Measurements from ENCODE around the gene RASGRF1. TPM values are rescaled to one million over a fixed set of nuclear protein-coding genes. Genes with fewer than 3 reads are reported as not detected.

Gene RASGRF1
- polyA plus RNA-seq, 3 donors: 0.11 TPM; not detected in 2

DNA sequence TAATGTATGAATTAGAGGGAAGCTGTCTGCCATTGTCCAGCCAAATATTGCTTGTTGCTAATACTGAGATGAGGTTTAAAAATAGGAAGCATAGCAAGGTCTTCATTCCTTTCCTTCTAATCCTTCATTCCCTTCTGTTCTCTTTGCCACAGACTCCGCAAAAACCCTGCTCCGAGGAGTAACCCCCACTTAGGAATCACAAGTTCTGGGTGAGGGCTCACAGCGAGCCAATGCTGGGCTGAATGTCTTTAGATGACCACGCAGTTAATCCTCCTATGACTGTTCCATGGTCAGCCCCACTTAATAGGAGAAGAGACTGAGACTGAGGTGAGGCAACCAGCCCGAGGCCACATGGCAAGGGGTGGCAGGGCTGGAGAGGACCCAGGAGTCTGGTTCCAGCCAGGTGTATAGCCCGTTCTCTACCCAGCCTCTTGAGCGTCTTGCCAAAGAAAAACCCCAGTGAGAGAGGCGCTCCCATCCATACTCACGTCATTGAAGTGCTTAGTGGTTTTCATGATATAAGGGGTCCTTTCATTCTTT lies 100.8 kb downstream of the RASGRF1 start:
- H3K9me3 Mint-ChIP-seq: no peaks in the 10 kb centered on the region
- H3K27me3 Mint-ChIP-seq (ENCODE audit: low read depth in 3 of 3): peaks cover 0 to 1% (median 0%) of the 10 kb centered on the region in 3 donors
- H3K4me3 ChIP-seq (replicated peaks in 1 of 3; ENCODE audit: low read depth in 2 of 3, low read length in 3 of 3): no peak overlapping the region
- 80% methylated on average over 1 of the region's 9 CpGs for WGBS (ENCODE audit: insufficient coverage)
- H3K4me3 Mint-ChIP-seq: no peak overlapping the region
- no peaks in the 10 kb centered on the region for H4K20me1 ChIP-seq (ENCODE audit: insufficient read depth, low read length)
- H3K9ac ChIP-seq (ENCODE audit: insufficient read depth, low read length, poor library complexity, severe bottlenecking): no peak overlapping the region
- peaks cover 0 to 4% of the 10 kb centered on the region in 2 donors for H3K36me3 Mint-ChIP-seq
- peak overlapping the region in 1 of 2 donors; percentile 89 for H3K27ac ChIP-seq (ENCODE audit: low read depth in 1 of 2, low read length in 2 of 2)
- no peaks in the 10 kb centered on the region for H3K9me3 ChIP-seq (replicated peaks in 1 of 2; ENCODE audit: control insufficient read depth in 1 of 2, insufficient read depth in 1 of 2, low read length in 2 of 2)
- H3K27me3 ChIP-seq (ENCODE audit: control insufficient read depth in 2 of 2, insufficient read depth in 2 of 2, low read length in 2 of 2): no peaks in the 10 kb centered on the region
- no peak overlapping the region for H3K4me2 ChIP-seq (replicated peaks; ENCODE audit: extremely low read depth, low read length, poor library complexity, severe bottlenecking)
- no peaks in the 10 kb centered on the region for H3K36me3 ChIP-seq (replicated peaks in 1 of 2; ENCODE audit: control insufficient read depth in 1 of 2, insufficient read depth in 2 of 2, low read length in 2 of 2)
- peaks cover 33% of the 10 kb centered on the region for H3K4me1 Mint-ChIP-seq
- TF ChIP-seq, protein P1, sequence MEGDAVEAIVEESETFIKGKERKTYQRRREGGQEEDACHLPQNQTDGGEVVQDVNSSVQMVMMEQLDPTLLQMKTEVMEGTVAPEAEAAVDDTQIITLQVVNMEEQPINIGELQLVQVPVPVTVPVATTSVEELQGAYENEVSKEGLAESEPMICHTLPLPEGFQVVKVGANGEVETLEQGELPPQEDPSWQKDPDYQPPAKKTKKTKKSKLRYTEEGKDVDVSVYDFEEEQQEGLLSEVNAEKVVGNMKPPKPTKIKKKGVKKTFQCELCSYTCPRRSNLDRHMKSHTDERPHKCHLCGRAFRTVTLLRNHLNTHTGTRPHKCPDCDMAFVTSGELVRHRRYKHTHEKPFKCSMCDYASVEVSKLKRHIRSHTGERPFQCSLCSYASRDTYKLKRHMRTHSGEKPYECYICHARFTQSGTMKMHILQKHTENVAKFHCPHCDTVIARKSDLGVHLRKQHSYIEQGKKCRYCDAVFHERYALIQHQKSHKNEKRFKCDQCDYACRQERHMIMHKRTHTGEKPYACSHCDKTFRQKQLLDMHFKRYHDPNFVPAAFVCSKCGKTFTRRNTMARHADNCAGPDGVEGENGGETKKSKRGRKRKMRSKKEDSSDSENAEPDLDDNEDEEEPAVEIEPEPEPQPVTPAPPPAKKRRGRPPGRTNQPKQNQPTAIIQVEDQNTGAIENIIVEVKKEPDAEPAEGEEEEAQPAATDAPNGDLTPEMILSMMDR (IDR thresholded peaks at IDR 0.05): no peak
- H3K79me2 ChIP-seq (ENCODE audit: insufficient read depth, low read length): no peaks in the 10 kb centered on the region
- H3K27ac Mint-ChIP-seq: peak overlapping the region in 3 of 7 donors; percentile 63 to 94 (median 75)
- DNase-seq: no peak
- H2AFZ ChIP-seq (ENCODE audit: insufficient read depth, low read depth, low read length, poor library complexity, severe bottlenecking): no peak overlapping the region
- intact Hi-C loops (cut with micrococcal nuclease): loop anchor here in 1 of 2 donors (2.0 kb wide), 1 partner anchor 15 kb away; no protein-coding TSS in a partner anchor
- peaks cover 36 to 43% of the 10 kb centered on the region in 2 donors for H3K4me1 ChIP-seq (ENCODE audit: control insufficient read depth in 1 of 2, insufficient read depth in 2 of 2, low read length in 2 of 2)

DNA sequence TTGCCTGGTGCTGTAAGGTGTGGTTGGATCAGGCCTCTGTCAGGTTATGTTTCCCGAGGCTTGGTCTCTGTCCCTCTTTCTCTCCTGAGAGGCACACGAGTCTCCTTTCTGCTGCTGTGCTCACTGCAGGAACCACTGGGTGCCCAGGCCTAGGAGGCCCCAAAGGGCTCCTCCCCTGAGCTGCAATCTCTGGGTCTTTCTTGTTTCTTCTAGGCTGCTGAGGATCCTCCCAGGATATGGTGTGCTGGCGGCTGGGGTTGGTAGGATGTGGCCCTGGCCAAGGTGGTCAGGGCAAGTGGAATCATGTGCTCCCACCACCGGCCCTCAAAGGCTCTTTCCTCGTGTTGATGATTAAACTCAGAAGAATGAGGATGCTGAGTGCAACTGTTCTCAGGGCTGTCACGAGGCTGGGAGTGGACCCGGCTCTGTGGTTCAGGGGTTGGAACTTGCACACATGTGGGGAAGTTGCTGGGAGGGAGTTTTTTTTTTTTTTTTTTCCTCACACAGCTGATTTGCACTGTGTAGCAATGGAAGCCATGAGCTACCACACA lies 102.1 kb downstream of the RASGRF1 start:
- intact Hi-C loops (cut with micrococcal nuclease): loop anchor here in 1 of 2 donors (2.0 kb wide), 1 partner anchor 16 kb away; no protein-coding TSS in a partner anchor
- peak; percentile 92 to 96 (median 95) for DNase-seq
- TF ChIP-seq, protein P1 (IDR thresholded peaks at IDR 0.05): no peak
- WGBS (ENCODE audit: insufficient coverage): 0% methylated on average over 3 of the region's 7 CpGs
- Histone ChIP-seq H3K36me3 (replicated peaks in 1 of 2; ENCODE audit: control insufficient read depth in 1 of 2, insufficient read depth in 2 of 2, low read length in 2 of 2) (no peaks in the 10 kb centered on the region), H3K4me3 (replicated peaks in 1 of 3; ENCODE audit: low read depth in 2 of 3, low read length in 3 of 3) (no peak overlapping the region), H3K27me3 (ENCODE audit: control insufficient read depth in 2 of 2, insufficient read depth in 2 of 2, low read length in 2 of 2) (no peaks in the 10 kb centered on the region), H3K4me1 (ENCODE audit: control insufficient read depth in 1 of 2, insufficient read depth in 2 of 2, low read length in 2 of 2) (peaks cover 31 to 38% of the 10 kb centered on the region in 2 donors), H3K79me2 (ENCODE audit: insufficient read depth, low read length) (no peaks in the 10 kb centered on the region), H3K27ac (ENCODE audit: low read depth in 1 of 2, low read length in 2 of 2) (peak overlapping the region; percentile 89), H3K9ac (ENCODE audit: insufficient read depth, low read length, poor library complexity, severe bottlenecking) (peak overlapping the region; percentile 51), H3K4me2 (replicated peaks; ENCODE audit: extremely low read depth, low read length, poor library complexity, severe bottlenecking) (no peak overlapping the region), H2AFZ (ENCODE audit: insufficient read depth, low read depth, low read length, poor library complexity, severe bottlenecking) (peak overlapping the region; percentile 69), H4K20me1 (ENCODE audit: insufficient read depth, low read length) (no peaks in the 10 kb centered on the region), H3K9me3 (replicated peaks in 1 of 2; ENCODE audit: control insufficient read depth in 1 of 2, insufficient read depth in 1 of 2, low read length in 2 of 2) (no peaks in the 10 kb centered on the region)
- no peak overlapping the region for H3K4me3 Mint-ChIP-seq
- peaks cover 0 to 1% (median 0%) of the 10 kb centered on the region in 3 donors for H3K27me3 Mint-ChIP-seq (ENCODE audit: low read depth in 3 of 3)
- no peaks in the 10 kb centered on the region for H3K9me3 Mint-ChIP-seq
- peaks cover 33% of the 10 kb centered on the region for H3K4me1 Mint-ChIP-seq
- peaks cover 0 to 4% of the 10 kb centered on the region in 2 donors for H3K36me3 Mint-ChIP-seq
- peak overlapping the region; percentile 94 to 98 (median 94) for H3K27ac Mint-ChIP-seq
